Trophoblast cell (in vitro differentiated cells and primary cell): ENCODE results near the gene SLC6A16.

Experiments
- DNase-seq, 2 donors: peaks; one replicate each; pipeline ENCODE4 v3.0.0-alpha.2; 2016
- H2AFZ ChIP-seq: 2 replicates; pipeline ENCODE4 v1.6.1; 2013; ENCODE audit warnings: low read length, moderate library complexity, mild to moderate bottlenecking; ENCODE audit not compliant: insufficient read depth, poor library complexity
- H2AK5ac ChIP-seq: 2 replicates; pipeline ENCODE4 v1.6.1; 2013; ENCODE audit warnings: mild to moderate bottlenecking, low read length
- H2BK120ac ChIP-seq: 2 replicates; pipeline ENCODE4 v1.6.1; 2013; ENCODE audit warnings: low read length, mild to moderate bottlenecking, moderate library complexity; ENCODE audit not compliant: insufficient read depth, poor library complexity
- H2BK12ac ChIP-seq: 2 replicates; pipeline ENCODE4 v1.6.1; 2013; ENCODE audit warnings: mild to moderate bottlenecking, low read length, moderate library complexity
- H2BK5ac ChIP-seq: 2 replicates; pipeline ENCODE4 v1.6.1; 2013; ENCODE audit warnings: low read length, low read depth, moderate library complexity, mild to moderate bottlenecking; ENCODE audit not compliant: poor library complexity
- H3K14ac ChIP-seq: 2 replicates; pipeline ENCODE4 v1.6.1; 2013; ENCODE audit warnings: mild to moderate bottlenecking, low read length
- H3K18ac ChIP-seq: 2 replicates; pipeline ENCODE4 v1.6.1; 2013; ENCODE audit warnings: mild to moderate bottlenecking, low read length
- H3K23ac ChIP-seq: 2 replicates; pipeline ENCODE4 v1.6.1; 2013; ENCODE audit warnings: low read length
- H3K27ac ChIP-seq: 2 replicates; pipeline ENCODE4 v1.5.1; 2013; ENCODE audit warnings: low read depth, mild to moderate bottlenecking, inconsistent platforms, low read length, moderate library complexity
- H3K27me3 ChIP-seq: 2 replicates; pipeline ENCODE4 v1.6.1; 2013; ENCODE audit warnings: inconsistent platforms, mild to moderate bottlenecking, low read length, moderate library complexity; ENCODE audit not compliant: insufficient read depth
- H3K36me3 ChIP-seq, 2 experiments: 1 replicate in 1 of 2; 2 replicates in 1 of 2; pipeline ENCODE4 v1.6.1; 2013; ENCODE audit warnings: low read length in 2 of 2, mild to moderate bottlenecking in 2 of 2, moderate library complexity in 1 of 2; ENCODE audit not compliant: insufficient read depth in 2 of 2, control insufficient read depth in 1 of 2
- H3K4ac ChIP-seq: 2 replicates; pipeline ENCODE4 v1.6.1; 2013; ENCODE audit warnings: low read depth, mild to moderate bottlenecking, low read length, moderate library complexity
- H3K4me1 ChIP-seq, 2 experiments: 1 replicate in 1 of 2; 2 replicates in 1 of 2; pipeline ENCODE4 v1.6.1; 2013; ENCODE audit warnings: low read length in 2 of 2, mild to moderate bottlenecking in 2 of 2, moderate library complexity in 1 of 2; ENCODE audit not compliant: insufficient read depth in 2 of 2, control insufficient read depth in 1 of 2
- H3K4me2 ChIP-seq: 2 replicates; pipeline ENCODE4 v1.6.1; 2013; ENCODE audit warnings: inconsistent platforms, mild to moderate bottlenecking, low read length, moderate library complexity
- H3K4me3 ChIP-seq: 2 replicates; pipeline ENCODE4 v1.5.1; 2013; ENCODE audit warnings: mild to moderate bottlenecking, low read depth, low read length, inconsistent platforms
- H3K79me1 ChIP-seq: one replicate; pipeline ENCODE4 v1.6.1; 2013; ENCODE audit warnings: low read length
- H3K79me2 ChIP-seq: 2 replicates; pipeline ENCODE4 v1.6.1; 2013; ENCODE audit warnings: low read length, mild to moderate bottlenecking; ENCODE audit not compliant: control insufficient read depth, insufficient read depth, poor library complexity
- H3K9ac ChIP-seq: 2 replicates; pipeline ENCODE4 v1.6.1; 2013; ENCODE audit warnings: mild to moderate bottlenecking, low read length
- H3K9me3 ChIP-seq: 2 replicates; pipeline ENCODE4 v1.6.1; 2013; ENCODE audit warnings: low read depth, mild to moderate bottlenecking, control low read depth, inconsistent platforms, low read length; ENCODE audit not compliant: insufficient read depth
- H4K12ac ChIP-seq: 2 replicates; pipeline ENCODE4 v1.6.1; 2013; ENCODE audit warnings: low read depth, mild to moderate bottlenecking, low read length, moderate library complexity
- H4K8ac ChIP-seq: 2 replicates; pipeline ENCODE4 v1.6.1; 2013; ENCODE audit warnings: low read depth, mild to moderate bottlenecking, low read length, moderate library complexity
- H4K91ac ChIP-seq: one replicate; pipeline ENCODE4 v1.6.1; 2013; ENCODE audit warnings: low read depth, mild to moderate bottlenecking, low read length, moderate library complexity
- WGBS: extraction: QIAGEN DNeasy Blood & Tissue Kit; methylation state at CpG from one replicate; pipeline ENCODE4 v1.1.7; 2013; ENCODE audit warnings: missing lambda C conversion rate; ENCODE audit not compliant: insufficient read length, insufficient coverage; ENCODE audit errors: extremely low coverage; 5-methylcytosine and 5-hydroxymethylcytosine counted together

SLC6A16 gene

GRCh38 chr19:49357186-49357585 is 32.2 kb upstream of the SLC6A16 start:
- Histone ChIP-seq H3K9me3 (peaks cover 3% of the 10 kb centered on the region), H3K9ac (no peak overlapping the region), H2AFZ (no peak overlapping the region), H3K4me3 (no peak overlapping the region), H3K4ac (no peak overlapping the region), H3K79me1 (peaks cover 11% of the 10 kb centered on the region), H3K18ac (no peak overlapping the region), H4K8ac (no peak overlapping the region), H4K12ac (no peak overlapping the region), H3K4me2 (no peak overlapping the region), H3K36me3 (peaks cover 60 to 67% of the 10 kb centered on the region in 2 experiments), H2AK5ac (no peak overlapping the region), H3K79me2 (peaks cover 12% of the 10 kb centered on the region), H3K4me1 (peaks cover 5 to 10% of the 10 kb centered on the region in 2 experiments), H3K23ac (no peak overlapping the region), H2BK12ac (no peak overlapping the region), H4K91ac (no peak overlapping the region), H3K14ac (no peak overlapping the region), H3K27ac (no peak overlapping the region), H2BK120ac (no peak overlapping the region), H3K27me3 (no peaks in the 10 kb centered on the region), H2BK5ac (no peak overlapping the region)
- WGBS = no CpG with 5 or more reads among the region's 9 CpGs
- DNase-seq = no peak

- H2BK120ac ChIP-seq = no peak overlapping the region
- no peak for DNase-seq
- no peak overlapping the region for H3K4me2 ChIP-seq
- no peak overlapping the region for H2BK5ac ChIP-seq
- no peak overlapping the region for H3K27ac ChIP-seq
- no peak overlapping the region for H3K23ac ChIP-seq
- no peak overlapping the region for H4K12ac ChIP-seq
- H2BK12ac ChIP-seq = no peak overlapping the region
- no peak overlapping the region for H3K4ac ChIP-seq
- peaks cover 5 to 10% of the 10 kb centered on the region in 2 experiments for H3K4me1 ChIP-seq
- H4K8ac ChIP-seq = no peak overlapping the region
- H3K18ac ChIP-seq = no peak overlapping the region
- H3K36me3 ChIP-seq = peaks cover 66 to 75% of the 10 kb centered on the region in 2 experiments
- WGBS = no CpG with 5 or more reads among the region's 7 CpGs
- peaks cover 6% of the 10 kb centered on the region for H3K79me2 ChIP-seq
- no peaks in the 10 kb centered on the region for H3K27me3 ChIP-seq
- no peak overlapping the region for H3K14ac ChIP-seq
- no peak overlapping the region for H2AK5ac ChIP-seq
- no peak overlapping the region for H2AFZ ChIP-seq
- no peak overlapping the region for H3K4me3 ChIP-seq
- peaks cover 4% of the 10 kb centered on the region for H3K79me1 ChIP-seq
- no peak overlapping the region for H3K9ac ChIP-seq
- no peak overlapping the region for H4K91ac ChIP-seq
- H3K9me3 ChIP-seq = no peaks in the 10 kb centered on the region
Observed at GRCh38 chr19:49356382-49356781, 31.4 kb upstream of the SLC6A16 start.

- Histone ChIP-seq H2BK120ac (no peak overlapping the region), H3K79me1 (peaks cover under 1% of the 10 kb centered on the region), H2BK5ac (no peak overlapping the region), H3K9me3 (no peaks in the 10 kb centered on the region), H3K36me3 (peaks cover 70 to 79% of the 10 kb centered on the region in 2 experiments), H2AK5ac (no peak overlapping the region), H3K4me2 (no peak overlapping the region), H4K8ac (no peak overlapping the region), H4K12ac (no peak overlapping the region), H3K79me2 (peaks cover 3% of the 10 kb centered on the region), H2AFZ (no peak overlapping the region), H3K27me3 (no peaks in the 10 kb centered on the region), H3K14ac (no peak overlapping the region), H4K91ac (no peak overlapping the region), H3K18ac (no peak overlapping the region), H3K23ac (no peak overlapping the region), H3K9ac (no peak overlapping the region), H3K4ac (no peak overlapping the region), H3K27ac (no peak overlapping the region), H2BK12ac (no peak overlapping the region), H3K4me3 (no peak overlapping the region), H3K4me1 (peaks cover 5 to 10% of the 10 kb centered on the region in 2 experiments)
- no CpG with 5 or more reads among the region's 12 CpGs for WGBS
- no peak for DNase-seq
Observed at GRCh38 chr19:49355909-49356353, 30.9 kb upstream of the SLC6A16 start.

- Histone ChIP-seq H4K8ac (no peak overlapping the region), H4K91ac (no peak overlapping the region), H3K27me3 (no peaks in the 10 kb centered on the region), H3K4me2 (no peak overlapping the region), H3K27ac (no peak overlapping the region), H3K36me3 (peaks cover 72 to 85% of the 10 kb centered on the region in 2 experiments), H3K9me3 (peaks cover 2% of the 10 kb centered on the region), H3K9ac (no peak overlapping the region), H3K4me3 (no peak overlapping the region), H3K14ac (no peak overlapping the region), H3K4me1 (no peaks in the 10 kb centered on the region), H3K18ac (no peak overlapping the region), H2BK5ac (no peak overlapping the region), H2AFZ (no peak overlapping the region), H3K23ac (no peak overlapping the region), H3K79me1 (no peaks in the 10 kb centered on the region), H4K12ac (no peak overlapping the region), H2BK12ac (no peak overlapping the region), H3K4ac (no peak overlapping the region), H3K79me2 (no peaks in the 10 kb centered on the region), H2AK5ac (no peak overlapping the region), H2BK120ac (no peak overlapping the region)
- DNase-seq = no peak
- no CpG with 5 or more reads among the region's 2 CpGs for WGBS
Observed at GRCh38 chr19:49349567-49349966, 24.6 kb upstream of the SLC6A16 start.
